HG03520 (cell line): ENCODE results near the gene SCN8A.

ENCODE experiments used
- ATAC-seq: cut with Tn5 transposase; IDR thresholded peaks from one replicate; pipeline ENCODE4 v1.9.1; 2021; ENCODE audit warnings: mild to moderate bottlenecking, moderate library complexity; ENCODE audit not compliant: unreplicated experiment

The SCN8A gene

DNA sequence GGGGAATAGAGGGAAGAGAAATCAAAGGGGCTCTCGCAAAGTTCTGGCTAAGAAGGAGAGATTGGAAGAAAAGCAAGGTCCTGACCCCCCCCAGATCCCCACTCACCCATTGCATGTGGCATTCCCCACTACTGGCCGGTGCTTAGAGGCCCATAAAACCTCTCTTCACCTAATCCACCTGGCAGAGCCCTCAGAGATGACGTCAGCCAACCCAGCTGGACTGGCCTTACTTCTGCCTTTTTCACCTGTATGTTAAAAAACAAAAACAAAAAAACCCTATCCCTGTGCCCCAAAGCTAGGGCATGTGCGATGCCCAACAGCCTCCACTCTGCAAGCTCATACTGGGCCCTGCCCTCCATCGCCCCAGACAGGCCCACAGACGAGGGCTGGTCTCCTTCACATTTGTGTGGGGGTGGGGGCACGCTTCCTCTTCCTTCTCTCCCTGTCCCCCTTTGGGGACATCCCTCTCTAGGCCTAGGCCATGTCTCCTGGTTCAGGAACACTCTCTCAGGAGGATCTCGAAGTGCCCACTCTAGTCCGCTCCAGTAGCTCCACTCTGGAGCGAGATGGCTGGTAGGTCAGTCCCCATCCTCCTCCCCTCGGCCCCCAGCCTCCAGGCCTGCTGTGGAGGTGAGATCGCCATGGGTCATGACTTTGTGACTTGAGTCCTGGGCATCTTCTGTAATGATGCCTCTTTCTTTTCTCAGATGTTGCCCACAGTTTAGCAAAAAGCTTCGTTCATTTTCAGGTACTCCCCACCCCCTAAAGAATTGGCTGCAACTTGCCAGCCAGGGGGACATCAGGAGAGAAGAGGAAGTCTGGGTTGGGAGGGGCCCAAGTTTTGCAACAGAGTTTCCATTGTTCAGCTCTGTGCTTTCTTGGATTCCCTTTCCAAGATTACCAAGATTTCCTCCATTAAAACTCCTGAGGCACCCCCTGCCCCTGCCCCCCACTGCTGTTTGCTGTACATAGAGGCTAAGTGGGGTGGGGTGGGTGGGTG, 220.5 kb downstream of the SCN8A start:
- ATAC-seq, result no peak

DNA sequence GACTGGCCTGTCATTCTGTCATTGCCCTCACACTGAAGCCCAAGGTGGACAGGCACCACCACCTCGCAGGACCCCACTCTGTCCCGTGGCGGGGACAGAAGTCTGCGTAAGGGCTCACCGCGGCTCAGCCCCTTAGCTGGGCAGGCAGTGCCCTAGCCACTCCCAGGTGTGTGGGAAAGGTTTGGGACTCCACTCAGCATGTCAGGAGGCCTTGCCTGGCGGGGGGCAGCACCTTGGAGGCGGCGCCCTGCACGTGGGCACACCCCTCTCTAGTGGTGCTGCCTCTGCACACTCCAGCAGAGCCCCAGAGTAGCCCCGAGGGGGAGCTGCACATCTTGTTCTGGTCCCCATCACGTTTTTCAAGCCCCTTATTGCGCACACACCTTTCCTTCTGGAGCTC, 221.8 kb downstream of the SCN8A start:
- ATAC-seq, result no peak

DNA sequence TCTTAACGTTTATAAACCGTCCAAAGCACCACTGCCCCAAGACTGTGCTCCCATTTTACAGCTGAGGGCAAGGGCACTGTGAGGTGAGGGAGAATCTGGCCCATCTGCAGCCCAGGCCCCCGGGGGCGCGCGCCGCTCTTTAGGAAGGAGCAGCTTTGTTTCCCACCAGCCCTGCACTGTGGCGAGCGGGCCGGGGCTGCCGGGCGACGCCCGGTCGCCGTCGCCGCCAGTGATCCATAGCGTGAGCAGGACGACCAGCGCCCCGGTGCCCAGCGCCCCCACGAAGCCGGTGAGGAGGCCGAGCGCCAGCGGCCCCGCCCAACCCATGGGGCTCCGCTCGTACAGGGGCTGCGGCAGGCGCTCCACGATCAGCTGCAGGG, 222.9 kb downstream of the SCN8A start:
- ATAC-seq, result no peak

DNA sequence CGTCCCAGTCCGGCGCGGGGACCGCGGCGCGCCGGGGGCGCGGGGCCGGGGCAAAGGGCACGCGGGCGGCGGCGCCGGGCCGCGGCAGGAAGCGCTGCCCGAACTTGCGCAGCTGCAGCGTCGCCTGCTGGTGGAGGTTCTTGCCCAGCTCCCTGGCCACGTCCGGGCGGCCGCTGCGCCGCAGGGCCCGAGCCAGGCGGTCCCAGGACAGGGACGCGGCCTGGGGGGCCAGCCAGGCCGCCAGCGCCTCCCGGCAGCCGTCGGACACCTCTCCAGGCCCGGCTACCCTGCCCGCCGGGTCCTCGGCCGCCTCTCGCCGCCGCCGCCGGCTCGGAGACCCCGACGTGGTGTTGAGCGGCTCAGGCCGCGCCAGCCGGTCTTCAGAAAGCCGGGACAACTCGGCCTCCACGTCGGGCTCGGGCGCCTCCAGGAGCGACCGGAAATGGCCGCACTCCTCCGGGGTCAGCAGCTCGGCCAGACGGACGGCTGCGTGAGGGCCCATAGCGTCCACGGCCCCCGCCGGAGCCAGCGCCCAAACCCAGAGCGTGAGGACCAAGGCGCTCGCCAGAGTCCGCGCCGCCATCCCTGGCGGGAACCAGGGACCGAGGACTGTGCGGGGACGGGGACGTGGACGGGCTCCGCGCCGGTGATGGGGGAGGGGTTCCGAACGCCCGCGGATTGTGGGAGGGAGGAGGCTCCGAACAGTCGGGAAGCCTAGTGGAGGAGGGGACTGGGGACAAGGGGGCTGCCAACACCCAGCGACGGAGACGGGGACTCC, 223.5 kb downstream of the SCN8A start:
- ATAC-seq, result no peak

DNA sequence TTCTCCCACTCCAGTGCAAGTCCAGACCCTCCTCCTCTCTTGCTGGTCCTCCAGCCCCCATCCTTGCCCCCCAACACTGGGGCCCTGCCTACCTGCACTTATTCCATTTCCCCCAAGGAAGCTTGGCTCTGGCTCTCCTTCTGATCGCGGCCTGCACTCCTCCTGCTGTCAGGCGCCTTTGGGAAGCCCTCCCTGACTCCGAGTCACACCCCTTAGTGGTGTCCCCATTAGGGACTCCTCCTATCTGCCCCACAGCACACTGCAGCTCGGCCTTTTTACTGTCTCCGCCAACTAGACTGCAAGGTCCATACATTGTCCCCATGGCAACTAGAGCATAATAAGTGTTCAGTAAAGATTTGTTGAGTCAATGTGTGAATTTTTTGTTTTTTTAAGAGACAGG, 224.5 kb downstream of the SCN8A start:
- no peak for ATAC-seq

DNA sequence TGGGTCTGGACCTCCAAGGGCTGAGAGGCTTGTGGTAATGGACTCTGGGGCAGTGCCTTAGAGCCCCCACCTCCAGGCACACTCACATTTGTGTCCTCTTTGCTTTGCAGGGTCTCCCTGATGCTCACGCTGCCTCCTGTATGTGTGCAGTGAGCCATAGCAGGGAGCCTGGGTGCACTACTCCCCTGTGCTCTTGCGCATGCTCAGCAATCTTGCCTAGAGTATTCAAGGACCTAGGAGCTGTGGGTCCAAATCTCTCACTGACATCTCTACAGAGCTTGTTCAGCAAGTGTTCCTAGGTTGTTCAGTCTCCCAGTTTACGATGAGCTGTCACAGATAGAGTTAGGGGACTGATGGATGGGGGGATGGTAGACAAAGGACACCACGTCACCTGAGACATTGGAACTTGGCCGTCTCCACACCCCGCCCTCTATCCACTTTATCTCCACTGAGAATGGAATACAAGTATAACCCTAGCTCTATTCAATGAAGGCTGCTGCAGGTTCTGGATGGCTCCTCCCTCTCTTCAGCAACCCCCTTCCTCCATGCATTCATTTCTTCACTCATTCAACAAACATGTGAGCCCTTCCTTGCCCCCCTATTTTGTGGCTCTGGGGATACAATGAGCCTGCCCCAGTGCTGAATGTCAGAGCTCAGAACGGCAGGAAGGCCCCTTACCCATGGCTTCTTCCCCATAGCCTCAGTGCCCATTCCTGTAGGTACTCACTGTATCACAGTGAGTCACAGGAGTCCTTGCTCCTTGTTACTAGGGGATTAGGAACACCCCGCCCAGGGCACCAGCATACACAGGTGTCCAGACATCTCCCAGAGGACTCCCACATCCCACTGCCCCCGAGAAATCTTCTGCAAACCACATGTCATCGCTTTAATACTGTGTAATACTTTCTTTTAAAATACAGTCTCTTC, 226.3 kb downstream of the SCN8A start:
- ATAC-seq, result no peak

DNA sequence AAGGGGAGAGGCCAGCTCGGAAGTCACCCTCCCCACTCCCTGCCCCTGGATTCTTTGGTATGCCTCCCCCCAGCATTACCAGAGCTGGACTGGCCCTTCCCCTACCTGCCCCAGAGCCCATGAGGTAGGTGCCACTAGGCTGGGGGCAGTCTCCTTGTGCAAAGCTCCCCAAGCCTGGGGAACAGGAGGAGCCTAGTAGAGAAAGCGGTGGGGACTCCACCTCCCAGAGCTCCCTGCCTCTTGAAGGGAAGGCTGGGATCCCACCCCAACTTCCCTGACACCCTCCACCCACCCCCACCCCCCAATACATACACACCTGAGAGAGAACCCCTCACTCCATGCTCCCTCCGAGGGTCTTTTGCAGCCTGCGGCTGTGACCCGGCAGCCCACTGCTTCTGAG, 227.1 kb downstream of the SCN8A start:
- no peak for ATAC-seq

DNA sequence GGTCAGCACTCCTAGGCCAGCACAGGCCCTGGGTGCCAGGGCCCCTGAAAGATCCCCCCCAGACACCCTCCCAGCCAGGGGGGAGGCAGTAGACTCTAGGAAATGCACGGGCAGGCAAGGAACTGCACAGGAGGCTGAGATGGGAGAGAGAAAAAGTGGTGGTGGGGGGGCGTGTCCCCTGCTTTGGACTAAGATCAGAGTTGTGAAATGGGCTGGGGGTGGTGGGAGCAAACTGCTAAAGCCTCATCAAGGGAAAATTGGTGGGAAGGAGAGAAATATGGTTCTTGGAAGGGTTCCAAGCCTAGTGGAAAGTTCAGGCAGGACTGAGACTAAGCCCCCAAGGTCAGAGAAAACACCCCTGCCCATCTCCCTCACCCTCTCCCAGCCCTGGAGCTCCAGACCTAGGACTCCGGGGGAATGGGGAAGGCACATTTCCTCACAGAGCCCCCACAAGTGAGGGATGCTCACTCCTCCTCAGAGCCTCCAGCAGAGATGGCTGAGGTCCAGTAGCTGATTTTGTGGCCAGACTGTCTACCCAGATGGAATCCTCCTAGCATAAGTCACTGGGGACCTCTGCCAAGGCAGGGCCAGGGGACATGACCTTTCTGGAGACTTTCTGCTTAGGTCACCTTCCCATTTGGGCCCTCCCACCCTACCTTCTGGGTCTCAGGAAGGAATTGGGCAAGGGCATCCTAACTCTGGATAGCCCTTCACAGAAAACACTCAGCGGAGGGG, 227.7 kb downstream of the SCN8A start:
- ATAC-seq, result no peak

DNA sequence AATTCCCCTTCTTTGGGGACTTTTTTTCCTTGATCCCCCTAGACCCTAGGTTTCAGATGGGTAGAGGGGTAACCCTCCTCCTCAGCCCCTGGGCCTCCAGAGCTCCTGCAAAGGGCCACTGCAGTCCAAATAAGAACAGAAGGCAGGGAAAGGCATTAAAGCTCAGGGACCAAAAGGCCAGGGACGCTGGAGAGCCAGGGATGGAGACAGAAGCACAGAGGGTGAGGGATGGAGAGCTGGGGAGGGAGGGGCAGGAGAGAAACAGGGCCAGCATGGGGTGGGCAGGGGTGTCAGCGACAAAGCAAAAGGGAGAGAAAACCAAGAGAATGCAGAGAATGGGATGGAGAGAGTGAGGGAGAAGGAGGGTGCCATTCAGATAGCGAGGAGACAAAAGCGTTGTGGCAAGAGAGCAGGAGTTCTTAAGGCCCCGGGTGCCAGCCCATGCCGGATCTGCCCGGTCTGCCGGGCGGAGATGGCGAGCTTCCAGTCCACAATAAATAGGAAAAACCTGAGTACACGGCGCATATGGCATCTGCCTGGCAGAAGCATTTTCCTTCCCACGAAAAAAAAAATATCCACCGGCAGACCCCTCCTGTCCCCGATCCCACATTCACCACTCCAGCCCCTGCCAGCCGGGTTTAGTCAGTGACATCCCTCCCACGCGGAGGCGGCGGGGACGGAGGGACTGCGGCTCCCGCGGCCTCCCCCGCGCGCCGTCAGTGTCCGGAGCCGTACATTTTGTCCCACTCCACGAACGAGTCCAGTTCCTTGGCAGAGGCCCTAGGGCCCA, 228.9 kb downstream of the SCN8A start:
- no peak for ATAC-seq

DNA sequence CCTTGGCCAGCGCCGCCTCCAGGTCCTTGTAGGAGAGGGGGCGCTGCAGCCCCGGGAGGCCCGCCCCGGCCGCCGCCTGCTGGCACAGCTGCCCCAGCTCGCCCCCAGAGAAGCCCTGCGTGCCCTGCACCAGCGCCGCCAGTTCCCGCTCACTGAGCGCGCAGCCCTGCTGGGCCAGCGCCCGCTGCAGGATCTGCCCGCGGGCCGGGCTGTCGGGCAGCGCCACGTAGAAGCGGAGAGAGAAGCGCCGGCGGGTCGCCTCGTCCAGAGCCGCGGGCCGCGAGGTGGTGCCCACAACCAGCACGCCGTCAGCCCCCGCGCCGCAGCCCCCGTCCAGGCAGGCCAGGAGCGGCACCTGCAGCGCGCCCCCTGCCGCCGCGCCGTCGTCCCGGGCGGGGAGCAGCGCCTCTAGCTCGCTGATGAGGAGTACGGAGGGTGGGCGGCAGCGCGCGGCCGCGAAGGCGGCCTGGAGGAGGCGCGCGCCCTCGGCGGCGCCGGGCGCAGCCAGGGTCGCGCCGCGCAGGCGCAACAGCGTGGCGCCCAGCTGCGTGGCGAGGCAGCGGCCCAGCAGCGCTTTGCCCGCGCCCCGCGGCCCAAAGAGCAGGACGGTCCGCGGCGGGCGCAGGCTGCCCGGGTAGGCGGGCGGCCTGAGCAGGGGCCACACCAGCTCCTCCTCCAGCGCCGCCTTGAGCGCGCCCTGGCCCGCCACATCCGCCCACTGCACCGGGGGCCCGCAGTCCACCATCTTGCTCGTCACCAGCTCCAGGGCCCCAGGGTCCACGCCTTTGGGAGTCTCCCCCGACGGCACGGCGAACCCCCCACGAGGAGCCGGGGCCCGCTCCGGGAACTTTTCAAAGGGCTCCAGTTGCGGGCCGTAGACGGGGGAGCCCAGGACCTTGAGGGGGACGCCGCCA, 229.8 kb downstream of the SCN8A start:
- ATAC-seq, result no peak

DNA sequence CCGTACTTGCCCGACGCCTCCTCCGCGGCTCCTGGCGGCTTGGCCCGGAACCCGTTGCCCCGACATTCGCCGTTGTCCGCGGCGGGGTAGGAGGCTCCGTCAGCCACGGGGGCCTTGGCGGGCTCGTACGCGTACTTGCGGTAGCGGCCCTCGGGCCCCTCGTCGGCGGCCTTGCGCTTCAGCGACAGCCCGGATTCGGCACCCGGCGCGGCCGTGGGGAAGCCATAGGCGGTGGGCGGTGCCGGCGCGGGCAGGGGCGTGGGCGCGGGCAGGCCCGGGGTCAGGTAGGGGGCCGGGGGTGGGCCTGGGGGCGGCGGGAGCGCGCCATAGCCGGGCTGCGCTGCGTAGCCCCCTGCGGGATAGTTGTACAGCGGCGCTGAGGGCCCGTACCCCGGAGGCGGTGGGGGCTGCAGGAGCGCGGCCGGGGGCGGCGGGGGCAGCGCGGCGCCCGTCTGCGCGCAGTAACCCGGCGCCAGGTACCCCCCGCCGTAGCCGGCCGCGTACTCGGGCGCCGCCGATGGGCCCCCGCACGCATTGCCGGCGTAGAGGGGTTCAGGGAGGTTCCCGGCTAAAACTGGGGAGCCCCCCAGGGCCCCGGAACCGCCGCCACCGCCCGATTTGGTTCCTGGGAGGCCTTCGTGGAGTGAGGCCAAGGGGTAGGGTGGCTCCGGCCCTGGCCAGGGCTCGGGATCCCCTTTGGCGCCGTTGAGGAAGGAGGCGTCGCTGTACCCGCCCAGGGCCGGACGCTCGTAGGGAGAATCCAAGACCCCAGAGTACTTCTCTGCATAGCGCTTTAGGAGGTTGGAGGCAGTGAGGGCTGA, 230.6 kb downstream of the SCN8A start:
- no peak for ATAC-seq

DNA sequence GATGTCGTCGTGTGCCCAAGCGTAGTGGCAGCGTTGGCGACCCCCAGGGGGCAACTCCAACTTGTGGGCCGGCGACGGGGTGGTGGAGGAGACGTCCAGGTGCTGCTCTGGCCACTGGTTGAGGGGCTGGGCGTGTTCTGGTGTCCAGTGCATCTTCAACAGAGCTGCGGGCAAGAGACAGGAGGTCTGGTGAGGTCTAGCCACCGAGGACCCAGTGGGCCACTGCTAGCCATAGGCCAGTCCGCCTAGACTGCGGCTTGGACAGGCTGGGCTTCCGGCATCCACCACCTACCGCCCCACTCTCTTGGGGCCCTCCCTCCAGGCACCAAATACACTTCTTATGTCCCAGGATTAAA, 231.2 kb downstream of the SCN8A start:
- no peak for ATAC-seq

DNA sequence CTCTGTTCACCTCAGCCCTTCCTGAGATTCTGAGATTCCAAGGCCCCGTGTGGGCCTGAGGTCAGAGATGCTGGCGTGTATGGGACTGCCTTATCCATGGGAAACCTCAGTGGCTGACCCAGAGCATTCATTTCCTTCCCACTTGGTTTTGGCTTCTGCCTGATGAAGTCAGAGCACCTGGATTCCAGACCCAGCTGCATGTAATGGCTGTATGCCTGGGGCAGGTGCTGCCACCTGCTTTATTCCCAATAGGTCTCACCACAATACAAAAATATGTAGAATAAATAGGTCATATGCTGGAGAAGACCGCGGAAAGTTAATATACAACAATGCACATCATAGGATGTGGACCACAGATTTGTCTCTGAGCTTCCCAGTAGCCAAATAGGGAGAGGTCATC, 231.9 kb downstream of the SCN8A start:
- no peak for ATAC-seq

DNA sequence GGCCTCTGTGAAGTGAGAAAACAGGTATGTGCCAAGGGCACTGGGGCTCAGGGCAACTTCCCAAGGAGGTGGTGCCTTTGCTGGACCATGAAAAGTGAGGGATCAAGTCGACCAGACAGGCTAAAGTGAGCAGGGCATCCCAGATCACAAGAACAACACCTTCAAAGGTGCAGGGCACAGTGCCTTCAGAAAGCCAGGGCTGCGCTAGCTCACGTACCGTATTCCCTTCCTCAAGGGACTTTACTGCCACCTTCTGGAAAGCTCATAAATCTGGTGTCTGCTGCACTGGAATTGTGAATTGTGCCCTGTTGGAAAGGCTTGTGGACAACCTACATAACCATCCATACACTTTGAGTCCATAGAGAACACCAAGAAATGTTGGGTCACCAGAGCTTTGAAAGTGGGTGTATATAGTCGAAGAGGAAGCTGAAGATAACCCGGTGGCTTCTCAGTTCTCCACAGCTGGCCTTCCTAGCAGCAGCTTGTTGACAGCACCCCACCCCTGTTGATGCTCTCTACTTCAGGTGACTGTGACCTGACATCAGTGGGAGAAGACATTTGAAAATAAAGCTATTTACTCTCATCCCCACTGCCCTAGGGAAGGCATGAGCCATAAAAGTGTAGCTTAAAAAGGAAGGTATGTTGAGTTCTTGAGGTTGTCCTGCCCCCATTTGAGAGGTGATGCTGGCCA, 233.0 kb downstream of the SCN8A start:
- ATAC-seq, result no peak

DNA sequence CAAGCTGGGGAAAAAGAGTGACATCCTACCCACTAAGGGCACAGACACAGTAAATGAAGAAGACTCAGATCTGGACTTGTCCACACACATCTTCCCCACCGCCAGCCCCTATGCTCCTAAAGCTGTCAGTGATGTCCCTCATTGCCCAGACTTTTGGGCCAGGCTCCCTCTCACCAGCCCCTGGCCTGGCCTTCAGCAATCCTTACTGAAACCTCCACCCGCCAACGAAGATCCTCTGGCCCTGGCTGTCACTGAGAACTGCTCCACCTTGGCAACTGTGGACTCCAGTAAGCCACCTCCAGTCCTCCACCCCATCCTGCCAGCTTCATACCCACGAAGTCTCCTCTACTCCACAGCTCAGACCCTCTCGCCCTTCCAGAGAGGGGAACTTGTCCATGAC, 234.2 kb downstream of the SCN8A start:
- ATAC-seq, result no peak

DNA sequence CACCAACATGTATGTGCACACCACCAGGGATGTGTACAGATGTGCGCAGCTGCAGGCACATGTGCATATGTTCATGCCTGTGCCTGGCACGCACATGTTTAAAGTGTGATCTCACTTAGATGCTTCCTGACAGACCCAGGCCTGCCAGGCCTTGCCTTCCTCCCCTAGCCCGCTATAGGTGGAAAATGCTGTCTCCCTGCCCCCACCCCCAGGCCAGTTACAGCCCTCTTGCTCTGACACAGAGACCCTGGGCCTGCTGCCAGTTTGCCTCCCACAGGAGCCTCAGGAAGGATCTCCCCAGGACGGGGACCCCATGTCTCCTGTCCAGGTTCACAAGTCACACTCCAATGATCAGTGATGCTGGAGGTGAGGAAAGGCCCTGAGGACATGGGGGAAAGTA, 235.8 kb downstream of the SCN8A start:
- no peak for ATAC-seq
